ENCODE data around the gene MATN3.
"Not testable (repeated sequence)": the region's sequence is repeated elsewhere in the genome, so short reads cannot be mapped to it uniquely, and the experiment has no call there.

Gene MATN3

GRCh38 chr2:20012282-20013125 lies at the start of gene MATN3:
Gene MATN3 (minus strand): TSS chr2:20012668. CDS start chr2:20012631, 37 bp downstream.
- DNase-seq (ENCODE audit: low spot score): peak; percentile 68

GRCh38 chr2:20061940-20062339 lies 49.5 kb upstream of the MATN3 start:
- DNase-seq (ENCODE audit: low spot score): no peak

GRCh38 chr2:20061476-20061875 lies 49.0 kb upstream of the MATN3 start:
- DNase-seq (ENCODE audit: low spot score): no peak

- DNase-seq (ENCODE audit: low spot score): no peak
These were observed 47.6 kb upstream of the MATN3 start for GRCh38 chr2:20060106-20060505.

GRCh38 chr2:20057268-20057667 lies 44.8 kb upstream of the MATN3 start:
- no peak for DNase-seq (ENCODE audit: low spot score)

GRCh38 chr2:20054931-20055330 lies 42.5 kb upstream of the MATN3 start:
- DNase-seq (ENCODE audit: low spot score): no peak

- no peak for DNase-seq (ENCODE audit: low spot score)
These were observed 41.7 kb upstream of the MATN3 start for GRCh38 chr2:20054119-20054518.

- peak; percentile 56 for DNase-seq (ENCODE audit: low spot score)
These were observed 40.4 kb upstream of the MATN3 start for GRCh38 chr2:20052861-20053281.

- no peak for DNase-seq (ENCODE audit: low spot score)
These were observed 39.9 kb upstream of the MATN3 start for GRCh38 chr2:20052229-20052851.

- peak; percentile 98 for DNase-seq (ENCODE audit: low spot score)
These were observed 39.2 kb upstream of the MATN3 start, which contains the start of gene LAPTM4A for GRCh38 chr2:20051532-20052228. Gene LAPTM4A (minus strand): TSS chr2:20051628. CDS start chr2:20051520, 108 bp downstream.

- DNase-seq (ENCODE audit: low spot score): peak; percentile 29
These were observed 38.4 kb upstream of the MATN3 start for GRCh38 chr2:20050646-20051531.

GRCh38 chr2:20050104-20050645 lies 37.7 kb upstream of the MATN3 start:
- no peak for DNase-seq (ENCODE audit: low spot score)

- DNase-seq (ENCODE audit: low spot score): no peak
These were observed 37.2 kb upstream of the MATN3 start for GRCh38 chr2:20049637-20050036.

GRCh38 chr2:20048488-20049448 lies 36.3 kb upstream of the MATN3 start:
- no peak for DNase-seq (ENCODE audit: low spot score)

- DNase-seq (ENCODE audit: low spot score): not testable (repeated sequence)
These were observed 33.3 kb upstream of the MATN3 start for GRCh38 chr2:20045712-20046292.

GRCh38 chr2:20044778-20045177 lies 32.3 kb upstream of the MATN3 start:
- no peak for DNase-seq (ENCODE audit: low spot score)

GRCh38 chr2:20042531-20042930 lies 30.1 kb upstream of the MATN3 start:
- no peak for DNase-seq (ENCODE audit: low spot score)

- DNase-seq (ENCODE audit: low spot score): no peak
These were observed 28.2 kb upstream of the MATN3 start for GRCh38 chr2:20040489-20041172.

GRCh38 chr2:20037660-20038059 lies 25.2 kb upstream of the MATN3 start:
- no peak for DNase-seq (ENCODE audit: low spot score)
